ENCODE results near the gene HDAC10.
A peak's percentile ranks its signal among the peaks of the same experiment; 100 is the strongest.
"Not testable (repeated sequence)": the region's sequence is repeated elsewhere in the genome, so short reads cannot be mapped to it uniquely, and the experiment has no call there.

Gene HDAC10

DNA sequence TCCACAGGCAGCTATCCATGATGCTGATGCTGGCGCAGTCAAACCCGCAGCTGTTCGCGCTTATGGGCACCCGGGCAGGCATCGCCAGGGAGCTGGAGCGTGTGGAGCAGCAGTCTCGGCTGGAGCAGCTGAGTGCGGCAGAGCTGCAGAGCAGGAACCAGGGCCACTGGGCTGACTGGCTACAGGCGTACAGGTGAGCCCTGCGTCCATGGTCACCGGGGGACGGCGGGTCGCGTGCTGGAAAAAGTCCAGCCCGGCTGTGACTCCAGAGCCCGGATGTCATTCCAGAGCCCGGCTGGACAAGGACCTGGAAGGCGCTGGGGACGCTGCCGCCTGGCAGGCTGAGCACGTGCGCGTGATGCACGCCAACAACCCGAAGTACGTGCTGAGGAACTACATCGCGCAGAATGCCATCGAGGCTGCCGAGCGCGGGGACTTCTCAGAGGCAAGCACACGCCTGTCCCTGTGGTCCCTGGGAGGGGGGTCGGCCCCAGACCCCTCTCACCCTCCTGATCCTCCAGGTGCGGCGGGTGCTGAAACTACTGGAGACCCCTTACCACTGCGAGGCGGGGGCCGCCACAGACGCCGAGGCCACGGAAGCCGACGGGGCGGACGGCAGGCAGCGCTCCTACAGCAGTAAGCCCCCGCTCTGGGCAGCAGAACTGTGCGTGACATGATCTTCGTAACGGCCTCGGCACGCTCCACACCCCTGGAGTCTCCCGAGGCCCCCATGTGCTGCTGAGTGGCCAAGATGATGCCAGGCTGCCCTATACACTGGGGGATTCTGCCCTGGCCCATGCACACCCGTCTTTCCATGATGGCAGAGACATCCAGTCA, 34.2 kb downstream of the HDAC10 start:
- no peak for DNase-seq (ENCODE audit: low spot score)

DNA sequence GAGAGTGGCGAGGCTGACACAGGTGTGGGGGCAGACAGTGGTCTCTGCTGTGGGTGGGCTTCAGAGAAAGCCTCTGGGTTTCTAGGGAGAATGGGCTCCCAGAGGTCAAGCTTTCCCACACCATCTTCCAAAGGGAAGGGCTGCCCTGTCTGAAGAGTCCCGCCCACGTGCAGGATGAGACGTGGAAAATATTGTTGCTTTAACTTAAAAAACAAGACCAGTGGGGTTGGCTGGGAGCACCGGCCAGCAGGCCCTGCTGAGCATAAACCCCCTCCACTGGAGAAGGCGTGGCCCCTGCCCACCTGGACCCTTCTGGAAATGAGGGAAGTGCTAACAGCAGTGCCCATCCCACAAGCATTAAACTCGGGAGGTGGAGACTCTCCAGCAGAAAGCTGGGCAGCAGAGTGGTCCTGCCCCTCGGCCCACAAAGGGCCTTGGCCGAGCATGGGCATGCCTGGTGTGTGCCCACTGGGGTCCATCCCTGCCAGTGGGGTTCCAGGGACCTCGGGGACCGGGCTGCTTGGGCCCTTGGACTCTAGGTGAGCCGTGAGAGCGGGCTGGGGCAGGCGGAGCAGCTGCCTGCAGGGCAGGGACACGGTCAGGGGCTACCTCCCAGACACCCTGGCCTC, 34.9 kb downstream of the HDAC10 start:
- DNase-seq (ENCODE audit: low spot score): no peak

DNA sequence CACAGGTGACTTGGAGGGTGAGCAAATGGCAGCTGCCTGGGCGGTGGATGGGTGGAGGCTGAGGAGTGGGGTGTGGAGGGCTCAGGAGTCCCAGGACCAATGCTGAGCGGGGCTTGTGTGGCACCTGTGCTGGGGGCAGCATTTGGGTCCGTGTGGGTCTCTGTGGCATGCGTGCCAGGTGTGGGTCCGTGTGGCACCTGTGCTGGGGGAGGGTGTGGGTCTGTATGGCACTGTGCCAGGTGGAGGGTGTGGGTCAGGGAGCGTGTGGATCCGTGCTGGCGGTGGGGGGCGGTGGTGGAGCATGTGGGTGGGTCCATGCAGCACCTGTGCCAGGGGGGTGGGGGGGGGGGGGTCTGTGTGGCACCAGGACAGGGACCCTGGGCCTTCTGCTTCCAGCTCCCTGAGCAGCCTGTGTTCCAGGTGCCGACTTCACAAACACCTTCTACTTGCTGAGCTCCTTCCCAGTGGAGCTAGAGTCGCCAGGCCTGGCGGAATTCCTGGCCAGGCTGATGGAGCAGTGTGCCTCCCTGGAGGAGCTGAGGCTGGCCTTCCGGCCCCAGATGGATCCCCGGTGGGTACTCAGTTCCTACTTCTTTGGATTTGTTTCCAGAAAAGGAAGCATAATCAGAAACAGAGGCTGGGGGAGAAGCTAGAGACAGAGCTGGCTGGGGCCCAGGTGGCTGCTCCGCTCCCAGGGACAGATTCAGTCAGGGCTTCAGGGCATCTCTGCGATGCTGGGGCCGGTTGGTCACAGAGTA, 35.6 kb downstream of the HDAC10 start:
- no peak for DNase-seq (ENCODE audit: low spot score)

DNA sequence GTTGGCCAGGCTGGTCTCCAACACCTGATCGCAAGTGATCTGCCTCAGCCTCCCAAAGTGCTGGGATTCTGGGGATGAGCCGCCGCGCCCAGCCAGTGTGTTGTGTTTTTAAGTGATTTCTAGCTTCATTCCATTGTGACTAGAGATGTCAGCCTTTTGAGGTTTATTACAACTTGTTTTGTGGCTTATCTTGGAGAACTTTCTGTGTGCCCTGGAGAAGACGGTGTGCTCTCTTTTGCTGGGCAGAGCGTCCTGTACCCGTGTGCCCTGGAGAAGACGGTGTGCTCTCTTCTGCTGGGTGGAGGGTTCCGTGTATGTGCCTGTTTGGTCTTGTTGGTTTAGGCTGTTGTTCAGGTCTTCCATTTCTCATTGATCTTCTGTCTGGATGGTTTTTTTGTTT, 37.8 kb downstream of the HDAC10 start:
- DNase-seq (ENCODE audit: low spot score): no peak

DNA sequence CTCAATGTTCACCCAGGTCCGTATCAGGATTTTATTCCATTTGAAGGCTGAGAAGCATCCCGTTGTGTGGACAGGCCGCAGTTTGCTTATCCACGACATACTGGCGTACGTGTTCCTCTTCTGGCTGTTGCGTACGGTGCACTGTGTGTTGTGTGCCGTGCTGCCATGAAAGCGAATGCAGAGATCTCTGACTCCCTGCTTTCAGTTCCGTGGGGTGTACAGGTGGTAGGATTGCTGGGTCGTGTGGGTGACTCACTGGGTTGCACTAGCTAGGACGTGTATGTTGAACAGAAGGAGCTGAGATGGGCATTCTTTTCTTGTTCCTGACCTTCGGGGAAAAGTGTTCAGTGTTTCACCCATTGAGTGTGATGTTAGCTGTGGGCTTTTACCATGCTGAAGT, 39.9 kb downstream of the HDAC10 start:
- no peak for DNase-seq (ENCODE audit: low spot score)

DNA sequence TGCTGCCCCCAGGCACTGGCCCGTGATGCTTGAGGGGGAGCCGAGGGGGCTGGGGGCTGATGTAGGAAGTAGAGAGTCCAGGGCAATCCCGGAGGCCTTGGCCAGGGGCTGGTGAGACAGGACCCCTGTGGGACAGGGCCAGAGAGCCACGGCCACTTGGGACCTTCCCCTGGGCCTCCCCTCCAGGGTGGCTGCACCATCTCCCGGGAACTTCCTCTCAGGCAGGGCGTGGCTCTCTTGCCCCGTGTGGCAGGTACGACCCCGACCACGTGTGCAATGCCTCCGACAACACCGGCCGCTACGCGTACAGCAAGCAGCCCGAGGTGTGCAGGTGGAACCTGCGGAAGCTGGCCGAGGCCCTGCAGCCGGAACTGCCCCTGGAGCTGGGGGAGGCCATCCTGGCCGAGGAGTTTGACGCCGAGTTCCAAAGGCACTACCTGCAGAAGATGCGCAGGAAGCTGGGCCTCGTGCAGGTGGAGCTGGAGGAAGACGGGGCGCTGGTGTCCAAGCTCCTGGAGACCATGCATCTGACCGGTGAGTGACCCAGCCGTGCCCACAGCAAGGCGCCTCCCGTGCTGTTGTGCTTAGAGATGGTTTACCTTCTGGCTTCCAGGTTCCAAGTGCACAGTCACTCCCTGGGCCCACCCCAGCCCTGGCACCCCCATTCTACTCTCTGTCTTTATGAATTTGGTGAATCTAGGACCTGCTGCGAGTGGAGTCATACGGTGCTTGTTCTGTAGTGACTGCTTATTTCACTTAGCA, 40.5 kb downstream of the HDAC10 start:
- DNase-seq (ENCODE audit: low spot score): no peak

DNA sequence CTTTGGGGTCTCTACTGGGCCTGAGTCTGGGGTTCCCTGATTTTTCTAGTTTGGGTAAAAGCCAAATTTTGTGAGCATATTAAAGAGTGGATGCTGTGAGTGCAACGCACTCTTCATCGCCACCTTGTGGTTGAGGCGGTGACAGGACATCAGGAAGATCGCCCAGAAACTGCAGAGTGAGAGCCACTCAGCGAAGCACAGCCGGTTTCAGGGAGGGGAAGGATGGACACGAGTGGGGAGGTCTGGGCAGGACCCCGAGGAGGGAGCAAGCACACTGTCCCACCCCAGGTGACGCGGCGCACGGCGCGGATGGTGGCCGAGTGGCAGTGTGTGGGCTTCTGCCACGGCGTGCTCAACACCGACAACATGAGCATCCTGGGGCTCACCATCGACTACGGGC, 41.2 kb downstream of the HDAC10 start:
- DNase-seq (ENCODE audit: low spot score): peak; percentile 76

DNA sequence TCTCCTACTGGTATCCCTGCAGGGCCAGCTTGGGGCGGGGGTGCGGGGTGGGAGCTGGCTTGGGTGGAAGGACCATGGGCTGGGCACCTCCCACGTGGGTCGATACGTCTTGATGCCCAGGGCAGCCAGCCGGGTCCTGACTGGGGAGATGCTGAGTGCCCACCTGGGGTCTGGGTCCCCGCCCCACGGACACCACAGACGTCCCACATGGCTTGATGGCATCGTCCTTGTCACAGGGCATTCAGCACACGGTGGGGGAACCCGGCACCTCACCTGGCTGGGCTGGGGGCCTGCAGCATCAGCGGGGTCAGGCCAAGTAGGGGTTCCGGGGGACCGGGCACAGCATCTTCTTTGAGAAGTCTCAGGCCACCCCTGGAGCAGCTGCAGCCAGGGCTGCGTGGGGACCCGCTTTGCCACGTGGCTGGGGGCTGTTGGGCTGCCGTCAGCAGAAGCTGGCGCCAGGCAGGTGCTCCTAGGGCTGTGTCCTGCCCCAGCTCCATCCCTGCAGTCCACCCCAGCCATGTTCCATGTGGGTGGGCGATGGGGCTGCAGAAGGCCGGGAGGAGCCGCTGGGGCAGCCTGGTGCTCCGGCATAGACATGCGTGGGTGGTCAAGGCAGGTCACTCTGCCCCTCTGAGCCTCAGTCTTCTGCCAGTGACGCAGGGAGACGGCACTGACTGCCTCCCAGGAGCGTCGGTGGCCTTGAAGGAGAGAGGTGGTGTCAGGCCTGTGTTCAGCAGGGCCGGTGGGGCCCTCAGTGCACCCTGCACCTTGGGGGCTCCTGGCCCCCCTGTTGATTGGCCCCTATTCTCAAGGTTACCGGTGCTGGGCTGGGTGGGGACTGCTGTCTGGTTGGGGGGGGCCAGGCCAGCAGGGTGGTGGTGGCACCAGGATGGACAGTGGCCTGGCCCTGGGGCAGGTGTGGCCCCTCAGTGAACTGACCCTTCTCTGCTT, 41.8 kb downstream of the HDAC10 start:
- no peak for DNase-seq (ENCODE audit: low spot score)

DNA sequence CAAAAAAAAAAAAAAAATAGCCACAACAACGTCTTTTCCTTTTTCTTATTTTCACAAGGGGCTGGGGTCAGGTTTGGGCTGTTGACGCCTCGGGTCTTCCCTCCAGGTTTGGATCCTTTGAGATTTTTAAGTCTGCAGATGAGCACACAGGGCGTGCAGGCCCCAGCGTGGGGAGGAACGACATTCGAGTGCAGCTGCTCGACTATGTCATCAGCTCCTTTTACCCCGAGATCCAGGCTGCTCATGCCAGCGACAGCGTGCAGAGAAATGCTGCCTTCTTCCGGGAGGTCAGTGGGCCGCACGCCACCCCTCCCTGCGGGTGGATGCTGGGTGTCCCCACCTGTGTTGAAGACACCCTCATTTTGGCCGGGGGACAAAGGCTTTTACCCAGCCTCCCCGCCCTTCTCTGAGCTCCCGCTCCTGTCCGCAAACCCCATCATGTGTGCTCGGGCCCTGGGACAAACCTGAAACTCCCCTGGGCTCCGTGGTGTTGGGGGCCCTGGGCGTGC, 42.6 kb downstream of the HDAC10 start:
- no peak for DNase-seq (ENCODE audit: low spot score)

DNA sequence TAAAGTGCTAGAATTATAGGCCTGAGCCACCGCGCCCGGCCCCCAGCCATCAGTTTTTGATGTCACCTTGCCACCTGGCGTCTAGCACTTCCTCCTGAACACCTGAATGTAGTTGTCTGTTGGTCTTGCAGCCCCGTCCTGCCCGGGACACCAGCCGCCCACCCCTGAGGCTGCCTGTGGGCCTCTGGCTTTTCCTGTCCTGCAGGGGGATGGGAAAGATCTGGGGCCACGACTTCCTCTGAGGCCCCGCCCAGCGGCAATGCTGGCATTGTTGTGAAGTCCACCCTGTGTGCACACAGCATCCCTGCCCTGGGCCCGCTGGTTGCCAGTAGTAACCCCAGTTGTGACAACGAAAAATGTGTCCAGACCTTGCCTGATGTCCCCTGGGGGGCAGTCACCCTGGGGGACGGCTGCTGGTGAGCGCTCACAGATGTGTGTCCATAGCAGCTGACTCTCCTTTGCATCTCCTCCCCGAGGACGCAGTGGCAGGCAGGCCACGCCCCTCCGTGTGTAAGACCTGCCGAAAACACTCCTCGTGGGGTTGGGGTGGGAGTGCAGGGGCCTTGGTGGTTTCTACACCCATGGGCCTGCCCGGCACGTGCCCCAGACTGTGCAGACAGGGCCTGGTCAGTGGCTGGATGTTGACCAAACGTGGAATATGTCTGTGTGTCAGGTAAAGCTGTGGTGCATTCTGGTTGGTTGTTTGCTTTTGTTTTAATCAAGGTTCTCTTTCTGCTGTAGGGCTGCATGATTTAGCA, 43.5 kb downstream of the HDAC10 start:
- peak; percentile 66 for DNase-seq (ENCODE audit: low spot score)

DNA sequence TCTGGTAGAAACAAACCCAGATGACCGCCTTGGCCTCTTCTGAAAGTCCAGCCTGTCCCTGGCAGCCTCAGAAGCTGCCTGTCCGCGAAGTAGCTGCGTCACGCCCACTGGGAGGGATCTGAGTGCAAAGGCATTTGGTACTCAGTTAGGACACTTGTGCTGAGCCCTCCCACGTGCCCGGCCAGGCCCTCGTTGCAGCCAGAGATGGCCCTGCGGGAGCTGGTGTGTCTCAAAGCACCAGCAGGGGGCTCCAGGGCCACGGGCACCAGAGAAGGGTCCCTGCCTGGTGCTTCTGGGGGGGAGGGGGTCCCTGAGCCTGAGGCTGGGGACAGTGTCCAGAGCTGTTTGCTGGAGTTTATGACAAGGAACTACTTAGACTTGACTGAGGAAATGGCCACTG, 44.5 kb downstream of the HDAC10 start:
- DNase-seq (ENCODE audit: low spot score): no peak

DNA sequence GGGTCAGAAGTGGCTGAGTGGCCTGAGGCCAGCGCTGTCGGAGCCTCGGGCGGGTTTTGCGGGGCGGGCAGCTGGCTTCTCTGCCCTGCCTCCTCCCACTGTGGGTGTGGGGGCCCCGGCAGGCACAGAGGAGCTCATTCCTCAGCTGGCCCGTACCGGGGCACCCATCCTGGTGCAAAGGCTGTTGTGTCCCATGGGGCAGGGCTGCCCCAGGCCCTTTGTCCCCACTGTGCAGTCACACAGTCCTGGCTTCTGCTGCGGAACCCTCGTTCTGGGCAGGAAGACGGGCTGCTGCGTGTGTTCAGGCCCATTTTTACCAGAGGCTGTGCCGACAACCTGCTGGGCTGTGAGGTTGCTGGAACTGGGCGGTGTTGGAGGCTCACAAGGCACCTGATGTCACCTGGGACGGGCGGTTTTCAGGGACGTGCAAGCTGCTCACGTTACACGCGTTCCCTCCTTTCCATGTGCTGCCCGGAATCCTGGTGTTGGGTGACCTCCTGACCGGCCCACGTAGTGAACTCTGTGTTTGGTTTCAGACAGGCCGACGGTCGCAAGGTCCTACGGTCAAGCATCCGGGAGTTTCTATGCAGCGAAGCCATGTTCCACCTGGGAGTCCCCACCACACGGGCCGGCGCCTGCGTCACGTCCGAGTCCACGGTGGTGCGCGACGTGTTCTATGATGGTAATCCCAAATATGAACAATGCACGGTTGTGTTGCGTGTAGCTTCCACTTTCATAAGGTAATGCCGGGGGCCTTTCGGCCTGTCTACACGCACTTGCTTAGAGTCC, 45.1 kb downstream of the HDAC10 start:
- DNase-seq (ENCODE audit: low spot score): no peak

DNA sequence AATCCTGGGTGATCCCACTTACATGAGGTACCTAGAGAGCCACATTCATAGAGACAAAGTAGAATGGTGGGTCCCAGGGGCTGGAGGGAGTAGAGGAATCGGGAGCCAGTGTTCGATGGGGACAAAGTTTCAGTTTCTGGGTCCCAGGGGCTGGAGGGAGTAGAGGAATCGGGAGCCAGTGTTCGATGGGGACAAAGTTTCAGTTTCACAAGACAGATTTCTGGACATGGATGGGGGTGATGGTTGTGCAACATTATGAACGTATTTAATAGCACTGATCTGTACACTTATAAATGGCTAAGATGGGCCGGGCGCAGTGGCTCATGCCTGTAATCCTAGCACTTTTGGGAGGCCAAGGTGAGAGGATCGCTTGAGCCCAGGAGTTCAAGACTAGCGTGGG, 46.1 kb downstream of the HDAC10 start:
- not testable (repeated sequence) for DNase-seq (ENCODE audit: low spot score)

DNA sequence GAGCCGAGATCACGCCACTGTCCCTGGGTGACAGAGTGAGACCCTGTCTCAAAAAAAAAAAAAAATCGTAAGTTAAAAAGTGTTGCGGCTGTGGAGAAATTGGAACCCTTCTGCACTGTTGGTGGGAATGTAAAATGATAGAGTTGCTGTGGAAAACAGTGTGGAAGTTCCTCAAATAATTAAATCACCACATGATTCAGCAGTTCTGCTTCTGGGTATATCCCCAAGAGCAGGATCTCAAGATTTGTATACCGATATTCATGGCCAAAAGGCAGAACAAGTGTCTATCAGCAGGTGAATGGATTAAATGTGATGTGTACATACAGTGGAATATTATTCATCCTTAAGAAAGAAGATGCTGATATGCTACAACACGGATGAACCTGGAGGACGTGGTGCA, 46.5 kb downstream of the HDAC10 start:
- DNase-seq (ENCODE audit: low spot score): no peak

DNA sequence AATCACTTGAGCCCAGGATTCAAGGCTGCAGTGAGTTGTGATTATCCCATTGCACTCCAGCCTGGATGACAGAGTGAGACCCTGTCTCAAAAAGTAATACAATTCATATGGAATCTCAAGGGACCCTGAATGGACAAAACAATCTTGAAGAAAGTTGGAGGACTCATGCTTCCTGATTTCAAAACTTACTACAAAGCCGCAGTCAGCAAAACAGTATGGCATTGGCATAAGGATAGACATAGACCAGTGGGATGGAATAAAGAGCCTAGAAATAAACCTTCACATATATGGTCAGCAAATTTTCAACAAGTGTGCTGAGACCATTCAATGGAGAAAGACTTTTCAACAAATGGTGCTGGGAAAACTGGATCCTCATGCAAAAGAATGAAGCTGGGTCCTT, 47.8 kb downstream of the HDAC10 start:
- DNase-seq (ENCODE audit: low spot score): no peak

DNA sequence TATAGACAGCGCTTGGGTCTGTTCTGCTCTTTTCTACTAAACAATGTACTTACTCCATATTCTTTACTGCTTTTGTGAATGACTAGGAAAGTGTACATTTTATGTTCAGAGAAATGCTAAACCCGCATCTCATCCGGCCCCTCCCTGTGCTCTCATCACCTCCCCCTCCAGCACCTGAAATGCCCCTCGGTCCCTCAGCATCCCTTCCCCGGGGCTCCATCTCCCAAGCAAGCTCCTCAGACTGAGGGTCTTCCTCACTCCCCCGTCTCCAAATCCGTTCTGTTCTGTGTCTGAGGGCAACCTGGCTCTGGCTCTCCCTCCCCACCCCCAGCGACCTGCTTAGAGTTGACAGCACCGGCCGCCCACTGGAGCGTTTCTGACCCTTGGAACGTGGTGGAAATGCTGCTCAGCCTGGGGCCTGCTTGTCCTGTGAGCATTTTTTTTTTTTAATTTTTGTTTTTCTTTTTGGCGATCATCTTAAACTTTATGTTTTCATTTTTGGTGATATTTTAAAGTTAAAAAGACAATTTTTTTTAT, 48.9 kb downstream of the HDAC10 start:
- DNase-seq (ENCODE audit: low spot score): no peak

DNA sequence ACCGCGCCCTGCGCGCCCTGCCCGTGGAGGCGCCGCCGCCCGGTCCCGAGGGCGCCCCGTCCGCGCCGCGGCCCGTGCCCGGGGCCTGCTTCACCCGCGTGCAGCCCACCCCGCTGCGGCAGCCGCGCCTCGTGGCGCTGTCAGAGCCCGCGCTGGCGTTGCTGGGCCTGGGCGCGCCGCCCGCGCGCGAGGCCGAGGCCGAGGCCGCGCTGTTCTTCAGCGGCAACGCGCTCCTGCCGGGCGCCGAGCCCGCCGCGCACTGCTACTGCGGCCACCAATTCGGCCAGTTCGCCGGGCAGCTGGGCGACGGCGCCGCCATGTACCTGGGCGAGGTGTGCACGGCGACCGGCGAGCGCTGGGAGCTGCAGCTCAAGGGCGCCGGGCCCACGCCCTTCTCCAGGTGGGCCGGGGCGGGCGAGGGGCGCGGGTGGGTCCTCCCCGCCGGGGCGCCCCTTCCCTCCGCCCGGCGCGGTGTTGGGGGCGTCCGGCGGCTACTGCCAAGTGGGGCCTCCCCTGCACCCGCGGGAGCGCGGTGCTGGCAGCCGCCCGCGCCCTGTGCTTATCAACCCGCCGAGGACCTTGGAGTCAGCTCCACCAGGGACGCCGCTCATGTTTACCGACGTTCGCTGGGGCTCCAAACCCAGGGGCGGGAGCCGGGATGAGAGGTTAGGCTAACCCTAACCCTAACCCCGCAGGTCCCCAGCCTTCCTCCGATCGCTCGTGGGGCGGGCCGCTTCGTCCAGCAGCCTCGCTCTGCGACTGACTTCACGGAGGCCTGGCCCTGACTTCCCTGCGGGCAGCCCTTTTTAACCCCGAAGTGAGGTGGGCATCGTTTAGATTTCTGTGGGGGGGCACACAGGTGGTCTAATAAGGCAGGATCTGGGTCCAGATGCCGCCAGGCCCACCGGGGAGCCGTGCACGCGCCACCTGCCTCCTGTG, 49.6 kb downstream of the HDAC10 start:
- DNase-seq (ENCODE audit: low spot score): no peak
